H9 (cell line): ENCODE results near the gene RAB3A. TPM values are rescaled to one million over a fixed set of nuclear protein-coding genes. Genes with fewer than 3 reads are reported as not detected.

Experiments used
- DNase-seq: peaks from one replicate; pipeline ENCODE4 v3.0.0-alpha.2; 2017
- H2AFZ ChIP-seq: one replicate; pipeline ENCODE4 v1.6.1; 2013; ENCODE audit warnings: mild to moderate bottlenecking, low read length, control low read depth, moderate library complexity
- H2AK5ac ChIP-seq: 2 replicates; pipeline ENCODE4 v1.6.1; 2013; ENCODE audit warnings: low read length, control low read depth, mixed read lengths; ENCODE audit not compliant: insufficient read length
- H2BK120ac ChIP-seq: one replicate; pipeline ENCODE4 v1.6.1; 2013; ENCODE audit warnings: low read depth, mild to moderate bottlenecking, low read length, control low read depth, inconsistent platforms; ENCODE audit not compliant: poor library complexity, severe bottlenecking
- H2BK12ac ChIP-seq: 2 replicates; pipeline ENCODE4 v1.6.1; 2013; ENCODE audit warnings: low read length, control low read depth, mixed read lengths, low read depth; ENCODE audit not compliant: insufficient read length
- H2BK15ac ChIP-seq: 2 replicates; pipeline ENCODE4 v1.6.1; 2013; ENCODE audit warnings: low read depth, low read length, control low read depth
- H2BK20ac ChIP-seq: one replicate; pipeline ENCODE4 v1.6.1; 2013; ENCODE audit warnings: low read depth, mild to moderate bottlenecking, low read length, control low read depth, inconsistent platforms; ENCODE audit not compliant: poor library complexity, severe bottlenecking
- H2BK5ac ChIP-seq: 2 replicates; pipeline ENCODE4 v1.6.1; 2013; ENCODE audit warnings: low read length, control low read depth, mixed read lengths; ENCODE audit not compliant: insufficient read length
- H3K14ac ChIP-seq: 2 replicates; pipeline ENCODE4 v1.6.1; 2013; ENCODE audit warnings: low read length, control low read depth; ENCODE audit not compliant: insufficient read depth
- H3K18ac ChIP-seq: 2 replicates; pipeline ENCODE4 v1.6.1; 2013; ENCODE audit warnings: low read depth, mild to moderate bottlenecking, mixed read lengths, low read length, control low read depth; ENCODE audit not compliant: insufficient read length
- H3K23ac ChIP-seq: 2 replicates; pipeline ENCODE4 v1.6.1; 2013; ENCODE audit warnings: low read length, control low read depth, mixed read lengths, low read depth; ENCODE audit not compliant: insufficient read length
- H3K23me2 ChIP-seq: 2 replicates; pipeline ENCODE4 v1.6.1; 2013; ENCODE audit warnings: low read depth, mild to moderate bottlenecking, mixed read lengths, low read length, control low read depth; ENCODE audit not compliant: insufficient read length, poor library complexity, severe bottlenecking
- H3K27ac ChIP-seq: 2 replicates; pipeline ENCODE4 v1.5.1; 2013; ENCODE audit warnings: low read length, control low read depth, mixed read lengths, low read depth; ENCODE audit not compliant: insufficient read length
- H3K27me3 ChIP-seq: 2 replicates; pipeline ENCODE4 v1.6.1; 2013; ENCODE audit warnings: low read length, control low read depth, inconsistent platforms; ENCODE audit not compliant: insufficient read depth
- H3K4ac ChIP-seq: 2 replicates; pipeline ENCODE4 v1.6.1; 2013; ENCODE audit warnings: low read depth, mild to moderate bottlenecking, control low read depth, inconsistent platforms, low read length, moderate library complexity
- H3K4me1 ChIP-seq: 2 replicates; pipeline ENCODE4 v1.6.1; 2013; ENCODE audit warnings: low read length, control low read depth, inconsistent platforms; ENCODE audit not compliant: insufficient read depth
- H3K4me2 ChIP-seq: 2 replicates; pipeline ENCODE4 v1.6.1; 2013; ENCODE audit warnings: low read length, control low read depth, mixed read lengths; ENCODE audit not compliant: insufficient read length, insufficient read depth
- H3K56ac ChIP-seq: 2 replicates; pipeline ENCODE4 v1.6.1; 2013; ENCODE audit warnings: low read depth, mild to moderate bottlenecking, mixed read lengths, low read length, control low read depth; ENCODE audit not compliant: insufficient read length
- H3K79me1 ChIP-seq: 2 replicates; pipeline ENCODE4 v1.6.1; 2013; ENCODE audit warnings: low read depth, mild to moderate bottlenecking, moderate library complexity, low read length, control low read depth, inconsistent platforms; ENCODE audit not compliant: insufficient read depth, poor library complexity, severe bottlenecking
- H3K79me2 ChIP-seq: 2 replicates; pipeline ENCODE4 v1.6.1; 2013; ENCODE audit warnings: low read length, control low read depth, inconsistent platforms; ENCODE audit not compliant: insufficient read depth
- H3K9ac ChIP-seq: 2 replicates; pipeline ENCODE4 v1.6.1; 2013; ENCODE audit warnings: low read length, control low read depth, mixed read lengths; ENCODE audit not compliant: insufficient read length; ENCODE audit errors: extremely low read depth
- H3K9me3 ChIP-seq: one replicate; pipeline ENCODE4 v1.6.1; 2013; ENCODE audit warnings: low read depth, low read length, inconsistent platforms; ENCODE audit not compliant: control insufficient read depth
- H3T11ph ChIP-seq: one replicate; pipeline ENCODE4 v1.6.1; 2013; ENCODE audit warnings: mild to moderate bottlenecking, low read length, control low read depth, inconsistent platforms
- H4K20me1 ChIP-seq: one replicate; pipeline ENCODE4 v1.6.1; 2013; ENCODE audit not compliant: control insufficient read depth, insufficient read length, insufficient read depth
- H4K5ac ChIP-seq: 2 replicates; pipeline ENCODE4 v1.6.1; 2013; ENCODE audit warnings: low read depth, mild to moderate bottlenecking, mixed read lengths, low read length, control low read depth; ENCODE audit not compliant: insufficient read length
- H4K8ac ChIP-seq: replicated peaks from 2 replicates; pipeline ENCODE4 v1.6.1; 2013; ENCODE audit warnings: low read length, control low read depth, mixed read lengths, low read depth; ENCODE audit not compliant: insufficient read length
- H4K91ac ChIP-seq: 2 replicates; pipeline ENCODE4 v1.6.1; 2013; ENCODE audit warnings: low read depth, mild to moderate bottlenecking, moderate library complexity, mixed read lengths, low read length, control low read depth; ENCODE audit not compliant: insufficient read length
- H3K27ac Mint-ChIP-seq, 3 experiments: 2 replicates in 2 of 3; 3 replicates in 1 of 3; pipeline ENCODE4 v1.8.0; 2020 to 2021; ENCODE audit warnings: mixed read lengths in 3 of 3, mild to moderate bottlenecking in 1 of 3, moderate library complexity in 1 of 3
- H3K27me3 Mint-ChIP-seq: 2 replicates; pipeline ENCODE4 v1.8.0; 2021; ENCODE audit warnings: low read depth, mild to moderate bottlenecking, moderate library complexity, mixed read lengths
- H3K36me3 Mint-ChIP-seq, 3 experiments: 2 replicates in 2 of 3; 3 replicates in 1 of 3; pipeline ENCODE4 v1.8.0; 2020 to 2021; ENCODE audit warnings: low read depth in 3 of 3, mixed read lengths in 3 of 3; ENCODE audit not compliant: insufficient read depth in 1 of 3
- H3K4me1 Mint-ChIP-seq, 2 experiments: 2 replicates each; pipeline ENCODE4 v1.8.0; 2020; ENCODE audit warnings: mixed read lengths in 2 of 2
- H3K4me3 Mint-ChIP-seq, 2 experiments: 2 replicates in 1 of 2; 3 replicates in 1 of 2; pipeline ENCODE4 v1.8.0; 2020 to 2021; ENCODE audit warnings: mild to moderate bottlenecking in 2 of 2, mixed read lengths in 2 of 2, moderate library complexity in 1 of 2
- H3K9me3 Mint-ChIP-seq, 2 experiments: 2 replicates in 1 of 2; 3 replicates in 1 of 2; pipeline ENCODE4 v1.8.0; 2020; ENCODE audit warnings: mild to moderate bottlenecking in 2 of 2, mixed read lengths in 2 of 2, moderate library complexity in 1 of 2
- CTCF ChIP-seq: fragments of 200-600 bp; sonication (generic); conservative IDR thresholded peaks from 3 replicates; pipeline ENCODE4 v1.8.0; 2021; ENCODE audit warnings: antibody characterized with exemption, mild to moderate bottlenecking
- WGBS: extraction: QIAGEN DNeasy Blood & Tissue Kit; methylation state at CpG from one replicate; pipeline ENCODE4 v1.1.7; 2013; ENCODE audit warnings: missing lambda C conversion rate, low lambda C conversion rate, mixed read lengths; ENCODE audit not compliant: insufficient read length; ENCODE audit errors: extremely low coverage; 5-methylcytosine and 5-hydroxymethylcytosine counted together
- total RNA-seq: library from RNA; stranded (reverse); gene quantifications from 2 replicates; pipeline ENCODE4 v1.2.1, GENCODE V29; 2021

Gene RAB3A
- total RNA-seq, 1 experiment from 2014 or later: 6.8 TPM

DNA sequence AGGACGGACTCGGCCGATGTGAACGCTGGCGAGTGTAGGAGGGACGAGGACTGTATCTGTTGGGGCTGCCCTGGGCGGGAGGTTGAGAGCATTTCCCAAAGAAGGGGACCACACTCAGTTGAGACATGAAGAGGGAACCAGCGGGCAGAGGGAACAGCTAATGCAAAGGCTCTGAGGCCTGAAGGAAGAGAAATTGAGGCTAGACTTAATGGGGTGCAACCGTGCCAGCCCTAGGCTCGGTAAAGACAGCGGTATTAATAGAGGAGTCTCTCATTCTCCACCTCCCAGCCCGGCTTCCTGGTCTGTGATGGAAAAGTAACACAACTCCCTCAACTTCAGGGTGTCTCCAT, 9.7 kb downstream of the RAB3A start:
- Mint-ChIP-seq H3K9me3 (no peaks in the 10 kb centered on the region; a peak in 1 of 5 replicates), H3K27me3 (no peaks in the 10 kb centered on the region; the same call in 1 of the 2 replicates), H3K4me3 (peak overlapping the region; percentile 84 to 90), H3K4me1 (peaks cover 17 to 20% of the 10 kb centered on the region in 2 experiments), H3K27ac (peak overlapping the region; percentile 37 to 81 (median 42); a peak in 2 of 7 replicates), H3K36me3 (peaks cover 14 to 30% (median 29%) of the 10 kb centered on the region in 3 experiments)
- H3K4me2 ChIP-seq: peak overlapping the region; percentile 87
- DNase-seq: no peak
- no peak overlapping the region for H3T11ph ChIP-seq
- no peak overlapping the region for H2BK120ac ChIP-seq
- H2BK20ac ChIP-seq: no peak overlapping the region
- H3K18ac ChIP-seq: no peak overlapping the region
- H2AK5ac ChIP-seq: no peak overlapping the region
- no peak overlapping the region for H2BK15ac ChIP-seq
- H3K9ac ChIP-seq: peak overlapping the region; percentile 5
- H2AFZ ChIP-seq: no peak overlapping the region
- H4K91ac ChIP-seq: no peak overlapping the region
- no peak overlapping the region for H3K4ac ChIP-seq
- H3K79me1 ChIP-seq: peaks cover 6% of the 10 kb centered on the region
- peaks cover 2% of the 10 kb centered on the region; the same call in 1 of the 2 replicates for H3K79me2 ChIP-seq
- H3K9me3 ChIP-seq: no peaks in the 10 kb centered on the region
- H3K4me1 ChIP-seq: no peaks in the 10 kb centered on the region; the same call in 1 of the 2 replicates
- H3K14ac ChIP-seq: no peak overlapping the region; the same call in 1 of the 2 replicates
- H3K23ac ChIP-seq: no peak overlapping the region
- peaks cover 8% of the 10 kb centered on the region for H3K23me2 ChIP-seq
- TF ChIP-seq CTCF: no peak
- no CpG with 5 or more reads among the region's 12 CpGs for WGBS
- H4K5ac ChIP-seq: no peak overlapping the region
- no peak overlapping the region for H4K8ac ChIP-seq
- no peak overlapping the region for H3K27ac ChIP-seq
- H2BK5ac ChIP-seq: no peak overlapping the region
- H2BK12ac ChIP-seq: no peak overlapping the region
- no peak overlapping the region for H3K56ac ChIP-seq
- no peaks in the 10 kb centered on the region for H3K27me3 ChIP-seq
- H4K20me1 ChIP-seq: no peaks in the 10 kb centered on the region
